Astrocyte of the spinal cord (primary cell): ENCODE measurements around the gene RARA.

Source experiments
- DNase-seq: peaks from one replicate; pipeline ENCODE4 v3.0.0; 2011; ENCODE audit warnings: low read depth, low spot score
- H3K4me3 ChIP-seq: 2 replicates; pipeline ENCODE4 v1.5.1; 2011; ENCODE audit warnings: low read depth, mild to moderate bottlenecking, low read length, moderate library complexity
- CTCF ChIP-seq: IDR thresholded peaks from 2 replicates; pipeline ENCODE4 v1.5.1; 2012; ENCODE audit warnings: low read depth, mild to moderate bottlenecking, low read length, inconsistent platforms
- in situ Hi-C: cut with HindIII; loops from 2 replicates; pipeline ENCODE4 v1.10.0; 2017; ENCODE audit warnings: low sequenced_read_pairs

Gene RARA

GRCh38 chr17:40399185-40399584, 90.2 kb downstream of the RARA start:
- peak; percentile 56 for TF ChIP-seq CTCF
- no peak overlapping the region for H3K4me3 ChIP-seq
- DNase-seq: peak; percentile 65
- in situ Hi-C loops: no loop called here

- in situ Hi-C loops: no loop called here
- no peak overlapping the region for H3K4me3 ChIP-seq
- DNase-seq: no peak
- TF ChIP-seq CTCF: peak; percentile 2
These were observed 93.7 kb downstream of the RARA start for GRCh38 chr17:40402668-40403067.

- no peak for DNase-seq
- H3K4me3 ChIP-seq: no peak overlapping the region
- in situ Hi-C loops: no loop called here
- no peak for TF ChIP-seq CTCF
These were observed 95.0 kb downstream of the RARA start for GRCh38 chr17:40404003-40404402.
